T-cell (primary cell): Measurements from ENCODE around the gene HAO1. TPM values are rescaled to one million over a fixed set of nuclear protein-coding genes. Genes with fewer than 3 reads are reported as not detected.
A peak's percentile ranks its signal among the peaks of the same experiment; 100 is the strongest.

ENCODE experiments used
- ATAC-seq, 4 experiments: fragments of 200-7000 bp in 3 of 4; fragments of 150-1000 bp in 1 of 4; cut with Tn5 transposase; replicated peaks in 1 of 4; 1 replicate in 3 of 4; 2 replicates in 1 of 4; pipeline ENCODE4 v1.10.0; 2021; ENCODE audit warnings: moderate library complexity in 3 of 4, mild to moderate bottlenecking in 2 of 4, moderate number of reproducible peaks in 1 of 4
- CTCF ChIA-PET, 2 donors: fragments of 300-600 bp; sonication (Branson Sonifier 250); formaldehyde crosslinking; loops; one replicate each; lab custom pipeline; 2022; ENCODE audit warnings: antibody characterized with exemption in 2 of 2; lab: Charles Lee
- POLR2A ChIA-PET, 2 donors: fragments of 300-600 bp; sonication (Branson Sonifier 250); formaldehyde crosslinking; loops; one replicate each; lab custom pipeline; 2022; ENCODE audit warnings: antibody characterized with exemption in 2 of 2; lab: Charles Lee
- DNase-seq, 35 experiments: peaks; one replicate each; pipeline versions ENCODE4 v3.0.0 to v3.0.0-alpha.2; 2013 to 2023
- H3K27ac ChIP-seq: one replicate; pipeline ENCODE4 v1.5.1; 2013; ENCODE audit warnings: low read length
- H3K27me3 ChIP-seq, 2 experiments: replicated peaks in 1 of 2; 1 replicate in 1 of 2; 2 replicates in 1 of 2; pipeline versions ENCODE4 v1.6.1 to v1.7.0; 2013; ENCODE audit warnings: low read length in 1 of 2, mixed read lengths in 1 of 2; ENCODE audit not compliant: control insufficient read depth in 2 of 2, insufficient read depth in 2 of 2; ENCODE audit errors: extremely low read depth in 1 of 2
- H3K36me3 ChIP-seq, 2 donors: 1 replicate in 1 of 2; 2 replicates in 1 of 2; pipeline versions ENCODE4 v1.6.1 to v1.7.0; 2013; ENCODE audit warnings: low read length in 1 of 2; ENCODE audit not compliant: control insufficient read depth in 2 of 2, insufficient read depth in 1 of 2; ENCODE audit errors: extremely low read depth in 1 of 2
- H3K4me1 ChIP-seq, 2 experiments: 1 replicate in 1 of 2; 2 replicates in 1 of 2; pipeline versions ENCODE4 v1.6.1 to v1.7.0; 2013; ENCODE audit warnings: low read length in 2 of 2, mixed read lengths in 1 of 2; ENCODE audit not compliant: insufficient read depth in 2 of 2, control insufficient read depth in 1 of 2; ENCODE audit errors: extremely low read depth in 1 of 2
- H3K4me3 ChIP-seq, 2 donors: 1 replicate in 1 of 2; 2 replicates in 1 of 2; pipeline versions ENCODE4 v1.5.1 to v1.7.0; 2013; ENCODE audit warnings: mild to moderate bottlenecking in 2 of 2, low read length in 1 of 2, moderate library complexity in 1 of 2; ENCODE audit not compliant: control insufficient read depth in 1 of 2; ENCODE audit errors: extremely low read depth in 1 of 2
- H3K9me3 ChIP-seq: 2 replicates; pipeline ENCODE4 v1.7.0; 2013
- H3K27ac Mint-ChIP-seq, 2 donors: one replicate each; pipeline ENCODE4 v1.8.0; 2020 to 2021; ENCODE audit warnings: mild to moderate bottlenecking in 2 of 2, mixed read lengths in 2 of 2
- H3K27me3 Mint-ChIP-seq, 2 donors: one replicate each; pipeline ENCODE4 v1.8.0; 2021 to 2022; ENCODE audit warnings: mixed read lengths in 2 of 2
- H3K36me3 Mint-ChIP-seq: one replicate; pipeline ENCODE4 v1.8.0; 2021; ENCODE audit warnings: mixed read lengths
- H3K4me1 Mint-ChIP-seq, 3 donors: one replicate each; pipeline ENCODE4 v1.8.0; 2020 to 2022; ENCODE audit warnings: mixed read lengths in 3 of 3, mild to moderate bottlenecking in 1 of 3
- H3K4me3 Mint-ChIP-seq, 3 donors: one replicate each; pipeline ENCODE4 v1.8.0; 2020 to 2022; ENCODE audit warnings: mild to moderate bottlenecking in 3 of 3, mixed read lengths in 3 of 3, moderate library complexity in 3 of 3
- H3K9me3 Mint-ChIP-seq, 3 donors: one replicate each; pipeline ENCODE4 v1.8.0; 2020 to 2022; ENCODE audit warnings: mixed read lengths in 3 of 3
- WGBS: methylation state at CpG from one replicate; pipeline ENCODE4 v1.1.5; 2013; ENCODE audit warnings: missing lambda C conversion rate; ENCODE audit not compliant: insufficient coverage; 5-methylcytosine and 5-hydroxymethylcytosine counted together
- total RNA-seq, 35 experiments: library from RNA in 6 of 35; stranded (reverse) in 6 of 35; fragments of 120-200 nt in 1 of 35; gene quantifications; one replicate each; pipeline versions ENCODE4 v1.2.1 to v1.2.4 and lab custom pipeline; 2013 to 2026

The HAO1 gene
- not detected for total RNA-seq
- not detected for total RNA-seq (2013)
- 0 to 0.09 (median 0) reads per million in 29 experiments for total RNA-seq (lab: John Stamatoyannopoulos, UW)

DNA sequence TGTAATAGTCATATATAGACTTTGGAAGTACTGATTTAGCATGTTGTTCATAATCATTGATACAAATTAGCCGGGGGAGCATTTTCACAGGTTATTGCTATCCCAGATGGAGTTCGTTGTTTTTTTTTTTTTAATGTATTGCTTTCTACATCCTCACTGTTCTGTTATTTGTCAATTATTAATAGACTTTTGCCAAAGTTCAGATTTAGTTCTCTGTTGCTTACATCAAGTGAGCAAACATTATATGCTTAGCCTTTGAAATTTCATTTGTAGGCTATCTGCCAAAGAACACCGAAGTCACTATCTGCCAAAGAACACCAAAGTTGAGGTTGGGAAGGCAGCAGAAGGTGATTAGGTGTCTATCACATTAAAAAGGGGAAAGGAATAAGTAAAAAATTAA lies at the start of gene HAO1:
HAO1 (minus strand) TSS at position 118 of the 400 bp plus-strand sequence; CDS start at position 82, 36 bp downstream.
- Mint-ChIP-seq H3K27ac (no peak within 1 kb of the TSS), H3K9me3 (no peaks in the 10 kb centered on the region), H3K36me3 (no peaks in the 10 kb centered on the region), H3K27me3 (peaks cover 6 to 7% of the 10 kb centered on the region in 2 donors), H3K4me3 (no peak within 1 kb of the TSS), H3K4me1 (no peaks in the 10 kb centered on the region)
- H3K4me3 ChIP-seq, result no peak within 1 kb of the TSS
- 100% methylated on average over 1 of the region's 3 CpGs for WGBS
- DNase-seq (no peak), ATAC-seq (no peak)
- no peaks in the 10 kb centered on the region for H3K4me1 ChIP-seq
- H3K9me3 ChIP-seq, result no peaks in the 10 kb centered on the region
- CTCF ChIA-PET, result interaction anchor here in 1 of 2 donors (1.0 kb wide), 1 partner anchor 782 kb away, joined by 5 read pairs; no protein-coding TSS in a partner anchor
- H3K27me3 ChIP-seq, result no peaks in the 10 kb centered on the region
- H3K36me3 ChIP-seq, result no peaks in the 10 kb centered on the region
- H3K27ac ChIP-seq, result no peak within 1 kb of the TSS
- POLR2A ChIA-PET, result no interaction called here

DNA sequence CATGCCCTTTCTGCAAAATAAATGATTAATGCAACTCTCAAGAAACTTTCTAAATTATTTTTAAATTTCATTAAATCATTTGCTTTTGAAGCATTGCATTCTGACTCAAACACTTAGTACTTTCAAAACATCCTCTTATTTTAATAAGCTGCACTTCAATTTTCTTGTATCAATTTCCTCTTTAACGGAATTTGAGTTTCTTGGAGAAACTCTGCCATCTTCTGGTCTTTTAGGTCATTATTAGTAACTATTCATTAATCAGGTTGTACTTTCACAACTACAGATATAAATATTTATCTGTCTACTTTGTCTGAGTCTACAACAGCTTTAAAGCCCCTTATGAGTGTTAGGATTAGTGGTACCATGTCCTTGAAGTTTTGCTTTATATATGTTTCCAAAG lies 49.1 kb upstream of the HAO1 start:
- H3K9me3 ChIP-seq, result peaks cover 4% of the 10 kb centered on the region
- H3K4me1 Mint-ChIP-seq, result no peaks in the 10 kb centered on the region
- no CpG with 5 or more reads among the region's 1 CpG for WGBS
- peaks cover 0 to 19% of the 10 kb centered on the region in 2 donors for H3K36me3 ChIP-seq
- no peaks in the 10 kb centered on the region for H3K4me1 ChIP-seq
- peaks cover 47% of the 10 kb centered on the region for H3K36me3 Mint-ChIP-seq
- no peaks in the 10 kb centered on the region for H3K27me3 ChIP-seq
- POLR2A ChIA-PET, result no interaction called here
- H3K4me3 ChIP-seq, result no peak overlapping the region
- no peak for DNase-seq
- no peak overlapping the region for H3K27ac Mint-ChIP-seq
- no peak overlapping the region for H3K4me3 Mint-ChIP-seq
- no peak overlapping the region for H3K27ac ChIP-seq
- no peak for ATAC-seq
- CTCF ChIA-PET, result interaction anchor here in 1 of 2 donors (0.6 kb wide), 1 partner anchor 770 kb away, joined by 5 read pairs; no protein-coding TSS in a partner anchor
- H3K27me3 Mint-ChIP-seq, result no peaks in the 10 kb centered on the region
- H3K9me3 Mint-ChIP-seq, result peaks cover 3 to 8% (median 3%) of the 10 kb centered on the region in 3 donors

DNA sequence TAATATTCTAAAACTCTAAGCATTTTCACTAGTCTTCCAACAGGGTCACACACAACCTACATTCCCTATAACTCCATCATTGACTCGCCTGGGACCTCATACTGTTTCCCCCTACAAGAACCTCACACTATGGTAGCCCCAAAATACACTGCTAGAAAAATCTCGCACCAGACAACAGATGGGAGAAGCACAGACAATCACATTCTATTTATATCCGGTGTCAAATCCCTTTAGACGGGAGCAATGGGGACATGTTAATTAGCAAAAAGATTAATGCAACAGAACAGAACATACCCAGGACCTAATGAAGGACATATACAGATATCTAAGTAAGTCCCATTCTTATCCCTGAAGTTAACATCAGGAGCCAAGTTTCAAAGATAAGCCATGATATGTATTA lies 45.7 kb upstream of the HAO1 start:
- 93% methylated on average over 2 of the region's 4 CpGs for WGBS

DNA sequence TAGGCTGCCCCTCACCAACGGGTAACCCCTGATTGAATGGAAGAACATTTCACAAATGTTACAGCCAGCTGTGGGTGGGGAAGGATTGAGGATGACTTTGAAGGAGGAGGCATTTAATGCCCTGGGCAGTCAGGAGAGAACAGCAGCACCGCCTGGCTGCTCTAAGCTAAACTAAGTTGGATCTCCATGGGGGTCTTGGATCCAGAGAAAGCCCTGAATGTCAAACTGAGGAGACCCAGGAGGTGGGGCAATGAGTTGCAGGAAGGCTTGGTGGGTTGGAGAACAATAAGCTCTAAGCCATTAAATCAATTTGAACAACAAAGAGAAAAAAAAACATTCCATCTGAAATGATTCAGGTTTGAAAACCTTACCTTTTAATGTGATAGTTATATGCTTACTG lies 43.9 kb upstream of the HAO1 start:
- no peak overlapping the region for H3K4me3 ChIP-seq
- Mint-ChIP-seq H3K36me3 (peaks cover 45% of the 10 kb centered on the region), H3K4me1 (peaks cover 0 to 15% (median 14%) of the 10 kb centered on the region in 3 donors), H3K9me3 (no peaks in the 10 kb centered on the region), H3K27me3 (no peaks in the 10 kb centered on the region), H3K4me3 (no peak overlapping the region), H3K27ac (peak overlapping the region in 1 of 2 donors; percentile 48)
- no peaks in the 10 kb centered on the region for H3K27me3 ChIP-seq
- 90% methylated on average over 1 of the region's 2 CpGs for WGBS
- POLR2A ChIA-PET, result no interaction called here
- H3K36me3 ChIP-seq, result peaks cover 0 to 42% of the 10 kb centered on the region in 2 donors
- no peaks in the 10 kb centered on the region for H3K9me3 ChIP-seq
- H3K4me1 ChIP-seq, result no peaks in the 10 kb centered on the region
- DNase-seq (no peak), ATAC-seq (no peak)
- CTCF ChIA-PET, result interaction anchor here in 1 of 2 donors (0.6 kb wide), 1 partner anchor 11 kb away, joined by 3 read pairs; no protein-coding TSS in a partner anchor
- no peak overlapping the region for H3K27ac ChIP-seq

More for the DNA sequence above, 45.7 kb upstream of the HAO1 start:
- no peak overlapping the region for H3K27ac ChIP-seq
- Mint-ChIP-seq H3K4me1 (peaks cover 0 to 8% (median 6%) of the 10 kb centered on the region in 3 donors), H3K27ac (no peak overlapping the region), H3K9me3 (no peaks in the 10 kb centered on the region), H3K4me3 (no peak overlapping the region), H3K27me3 (no peaks in the 10 kb centered on the region), H3K36me3 (peaks cover 42% of the 10 kb centered on the region)
- ATAC-seq (no peak), DNase-seq (no peak)
- ChIA-PET POLR2A (no interaction called here), CTCF (no interaction called here)
- H3K4me3 ChIP-seq, result no peak overlapping the region
- H3K4me1 ChIP-seq, result no peaks in the 10 kb centered on the region
- H3K9me3 ChIP-seq, result no peaks in the 10 kb centered on the region
- H3K36me3 ChIP-seq, result peaks cover 0 to 39% of the 10 kb centered on the region in 2 donors
- H3K27me3 ChIP-seq, result no peaks in the 10 kb centered on the region

DNA sequence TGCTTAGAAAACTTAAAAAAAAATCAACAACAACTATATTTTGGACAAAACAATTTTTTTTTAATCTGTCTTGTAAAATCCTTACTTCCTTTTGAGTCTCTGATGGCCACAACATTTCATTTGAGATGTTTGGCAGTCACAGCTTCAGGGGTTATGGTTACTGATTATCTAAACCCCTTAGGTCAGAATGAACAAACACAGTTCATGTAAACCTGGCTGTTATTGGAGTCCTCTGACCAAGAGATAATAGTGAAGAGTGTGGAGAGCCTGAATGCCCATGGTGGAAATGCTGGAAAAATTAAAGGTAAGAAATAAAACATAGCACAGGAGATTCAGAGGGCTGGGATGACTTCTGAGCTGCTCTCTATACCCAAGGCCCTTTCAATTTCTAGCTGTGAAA lies 41.1 kb upstream of the HAO1 start:
- H3K27me3 ChIP-seq, result no peaks in the 10 kb centered on the region
- ATAC-seq (no peak), DNase-seq (no peak)
- H3K36me3 ChIP-seq, result peaks cover 0 to 38% of the 10 kb centered on the region in 2 donors
- Mint-ChIP-seq H3K4me3 (no peak overlapping the region), H3K36me3 (peaks cover 53% of the 10 kb centered on the region), H3K4me1 (peaks cover 4 to 15% (median 14%) of the 10 kb centered on the region in 3 donors), H3K27ac (peak overlapping the region; percentile 29 to 36), H3K27me3 (no peaks in the 10 kb centered on the region), H3K9me3 (no peaks in the 10 kb centered on the region)
- no peak overlapping the region for H3K27ac ChIP-seq
- H3K4me1 ChIP-seq, result no peaks in the 10 kb centered on the region
- POLR2A ChIA-PET, result no interaction called here
- no peak overlapping the region for H3K4me3 ChIP-seq
- no peaks in the 10 kb centered on the region for H3K9me3 ChIP-seq
- CTCF ChIA-PET, result no interaction called here

DNA sequence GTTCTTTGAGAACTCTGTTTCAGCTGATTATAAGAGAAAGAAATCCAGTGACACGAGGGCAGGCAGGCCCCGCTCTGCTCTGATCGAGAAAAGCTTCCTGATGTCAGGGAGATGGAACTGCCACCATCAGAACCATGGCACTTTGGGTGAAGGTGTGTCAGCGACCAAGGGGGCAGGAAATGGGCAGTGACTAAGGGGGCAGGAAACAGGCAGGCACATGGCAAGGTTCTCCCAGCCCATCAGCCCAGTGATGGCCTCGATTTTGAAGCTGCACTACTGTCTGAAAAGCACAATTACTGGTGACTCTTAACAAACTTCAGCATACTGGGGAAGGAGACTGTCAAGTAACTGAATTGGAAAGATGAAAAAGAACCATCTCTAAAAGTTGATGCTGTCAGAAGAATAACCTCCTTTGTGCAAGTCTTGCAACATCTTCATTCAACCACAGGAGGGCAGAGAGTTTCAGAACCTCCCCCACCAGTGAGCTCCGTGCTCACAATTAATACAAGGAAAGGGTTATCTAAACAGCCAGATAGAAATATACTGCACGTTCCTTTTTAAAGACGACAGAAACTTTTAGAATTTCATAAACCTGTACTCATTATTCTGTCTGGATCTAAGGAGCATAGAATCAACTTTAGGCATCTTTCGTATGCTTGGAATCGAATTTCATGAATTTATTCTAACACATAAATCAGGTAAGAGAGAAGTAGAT lies 40.2 kb upstream of the HAO1 start:
- ATAC-seq (peak; percentile 43 to 65 (median 52)), DNase-seq (peak in 2 of 35 experiments; percentile 1 to 30)
- H3K4me1 ChIP-seq, result no peaks in the 10 kb centered on the region
- H3K36me3 ChIP-seq, result peaks cover 0 to 31% of the 10 kb centered on the region in 2 donors
- H3K4me1 Mint-ChIP-seq, result peaks cover 4 to 15% (median 14%) of the 10 kb centered on the region in 3 donors
- H3K36me3 Mint-ChIP-seq, result peaks cover 48% of the 10 kb centered on the region
- H3K27me3 Mint-ChIP-seq, result no peaks in the 10 kb centered on the region
- no peak overlapping the region for H3K27ac ChIP-seq
- CTCF ChIA-PET, result interaction anchor here in 1 of 2 donors (1.0 kb wide), 3 partner anchors 63 to 742 kb away, joined by 4 to 6 read pairs (median 4); no protein-coding TSS in a partner anchor
- H3K27ac Mint-ChIP-seq, result peak overlapping the region; percentile 29 to 51
- POLR2A ChIA-PET, result interaction anchor here in 1 of 2 donors (0.5 kb wide), 1 partner anchor 72 kb away, joined by 3 read pairs; no protein-coding TSS in a partner anchor
- H3K9me3 Mint-ChIP-seq, result no peaks in the 10 kb centered on the region
- WGBS, result 31% methylated on average over 3 of the region's 10 CpGs
- H3K4me3 Mint-ChIP-seq, result no peak overlapping the region
- no peaks in the 10 kb centered on the region for H3K9me3 ChIP-seq
- H3K4me3 ChIP-seq, result no peak overlapping the region
- H3K27me3 ChIP-seq, result no peaks in the 10 kb centered on the region
